Skeletal muscle tissue (tissue), 4 donors: ENCODE data around the gene RNU7-1. TPM values are rescaled to one million over a fixed set of nuclear protein-coding genes. Genes with fewer than 3 reads are reported as not detected.

ENCODE experiments used
- H3K27ac ChIP-seq: one replicate; pipeline ENCODE4 v1.7.0; 2013; ENCODE audit warnings: mild to moderate bottlenecking, low read depth, low read length, inconsistent platforms
- H3K27me3 ChIP-seq, 3 donors: one replicate each; pipeline ENCODE4 v1.7.0; 2013; ENCODE audit warnings: low read length in 3 of 3; ENCODE audit not compliant: control insufficient read depth in 3 of 3, insufficient read depth in 3 of 3
- H3K36me3 ChIP-seq, 3 donors: one replicate each; pipeline ENCODE4 v1.7.0; 2013; ENCODE audit warnings: low read length in 3 of 3; ENCODE audit not compliant: control insufficient read depth in 3 of 3, insufficient read depth in 3 of 3
- H3K4me1 ChIP-seq, 3 donors: one replicate each; pipeline ENCODE4 v1.7.0; 2013; ENCODE audit warnings: low read length in 3 of 3, mild to moderate bottlenecking in 3 of 3; ENCODE audit not compliant: control insufficient read depth in 3 of 3, insufficient read depth in 3 of 3
- H3K4me3 ChIP-seq, 3 donors: one replicate each; pipeline ENCODE4 v1.7.0; 2013; ENCODE audit warnings: low read length in 3 of 3
- H3K9ac ChIP-seq, 3 donors: one replicate each; pipeline ENCODE4 v1.7.0; 2013; ENCODE audit warnings: low read length in 3 of 3, mild to moderate bottlenecking in 3 of 3, moderate library complexity in 2 of 3, low read depth in 1 of 3
- H3K9me3 ChIP-seq, 3 donors: one replicate each; pipeline ENCODE4 v1.7.0; 2013; ENCODE audit warnings: low read length in 3 of 3; ENCODE audit not compliant: control insufficient read depth in 3 of 3
- total RNA-seq: library from RNA; depleted of rRNA; stranded (reverse); fragments of >200 nt; gene quantifications from one replicate; pipeline ENCODE4 v1.2.3, GENCODE V29; 2014
- donor health status: Osteomylitis.

Gene RNU7-1
- total RNA-seq, 1 donor from 2014 or later: not detected

DNA sequence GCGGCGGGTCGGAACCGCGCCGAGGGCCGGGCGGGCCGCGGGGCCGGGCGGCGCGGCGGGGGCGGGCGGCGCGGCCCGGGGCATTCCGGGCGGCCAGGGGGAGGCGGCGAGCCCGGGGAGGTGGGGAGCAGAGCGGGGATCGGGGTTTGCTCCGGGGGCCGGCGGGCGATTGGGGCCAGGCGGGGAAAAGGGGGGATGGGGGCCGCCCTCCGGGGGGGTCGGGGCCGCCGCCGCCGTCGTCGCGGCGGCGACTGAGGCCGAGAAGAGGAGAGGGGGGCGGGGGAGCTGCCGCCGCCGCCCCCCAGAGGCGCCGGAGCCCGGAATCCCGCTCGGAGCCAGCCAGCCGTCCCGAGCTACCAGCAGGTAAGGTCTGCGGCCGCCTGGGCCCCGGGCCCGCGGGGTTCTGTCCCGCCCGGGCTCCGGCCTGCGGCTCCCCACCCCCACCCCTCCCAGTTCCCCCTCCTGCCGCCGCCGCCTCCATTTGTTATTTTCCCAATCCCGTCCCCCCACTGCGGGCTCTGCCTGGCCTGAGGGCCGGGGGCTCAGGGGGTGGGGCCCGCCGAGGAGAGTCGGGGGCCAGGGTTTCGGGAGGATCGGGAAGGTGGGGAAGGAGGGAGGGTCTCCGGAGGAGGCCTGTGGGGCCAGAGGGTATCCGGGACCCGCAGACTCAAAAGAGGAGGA lies 15.5 kb upstream of the RNU7-1 start:
- Histone ChIP-seq H3K36me3 (no peaks in the 10 kb centered on the region), H3K27ac (peak overlapping the region; percentile 89), H3K9me3 (no peaks in the 10 kb centered on the region), H3K4me3 (peak overlapping the region; percentile 75 to 79 (median 78)), H3K4me1 (peaks cover 49 to 56% (median 54%) of the 10 kb centered on the region in 3 donors), H3K27me3 (no peaks in the 10 kb centered on the region), H3K9ac (peak overlapping the region; percentile 81 to 88 (median 86))

GRCh38 chr12:6928703-6929407 lies 14.8 kb upstream of the RNU7-1 start:
- Histone ChIP-seq H3K9ac (peak overlapping the region; percentile 81 to 88 (median 86)), H3K9me3 (no peaks in the 10 kb centered on the region), H3K4me3 (peak overlapping the region; percentile 75 to 79 (median 78)), H3K27me3 (no peaks in the 10 kb centered on the region), H3K4me1 (peaks cover 51 to 63% (median 60%) of the 10 kb centered on the region in 3 donors), H3K27ac (peak overlapping the region; percentile 89), H3K36me3 (peaks cover 0 to 4% (median 3%) of the 10 kb centered on the region in 3 donors)

DNA sequence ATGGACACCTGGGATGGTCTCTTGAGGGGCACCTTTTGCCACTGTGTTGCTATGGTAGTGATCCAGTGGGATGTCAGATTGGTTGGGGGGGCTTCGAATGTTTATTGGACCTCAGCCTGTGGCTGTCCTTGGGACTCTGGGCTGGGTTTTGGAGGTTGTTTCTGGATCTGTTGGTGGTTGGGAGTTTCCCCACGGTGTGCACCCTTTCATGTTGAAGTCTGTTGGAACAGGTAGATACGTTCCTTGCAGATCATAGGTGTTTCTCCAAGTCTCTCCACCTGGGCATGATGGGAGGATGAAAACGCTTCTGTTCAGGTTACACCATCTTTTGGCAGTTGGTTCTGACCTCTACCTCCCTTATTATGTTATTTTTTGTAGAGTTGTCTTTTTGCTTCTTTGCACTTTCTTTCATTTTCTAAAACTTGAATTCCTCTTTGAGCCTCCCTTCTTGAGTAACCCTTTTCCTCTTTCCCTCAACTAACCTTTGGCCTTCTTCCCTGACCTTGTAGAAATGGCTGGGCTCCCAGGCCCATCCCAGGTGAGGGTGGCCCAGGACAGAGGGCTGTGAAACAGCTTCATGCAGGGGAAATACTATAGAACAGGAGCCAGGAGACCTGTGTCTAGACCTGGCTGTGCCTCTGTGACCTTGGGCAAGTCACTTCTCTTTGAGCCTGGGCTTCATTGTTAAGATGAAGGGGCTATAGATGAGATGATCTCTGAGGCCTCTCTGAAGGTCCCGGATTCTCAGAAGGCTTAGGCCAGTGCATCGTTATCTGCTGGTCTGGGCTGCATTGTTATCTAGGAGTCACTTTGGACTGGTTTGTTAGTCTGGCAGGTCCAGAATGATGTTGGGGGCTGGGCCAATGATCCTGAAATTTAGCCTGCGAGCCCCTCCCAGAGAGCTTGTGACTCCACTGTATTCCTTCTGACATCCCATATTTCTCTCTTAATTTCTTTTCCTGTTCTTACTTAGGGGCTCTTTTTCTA lies 13.9 kb upstream of the RNU7-1 start:
- H3K27ac ChIP-seq: peak overlapping the region; percentile 89
- no peaks in the 10 kb centered on the region for H3K9me3 ChIP-seq
- peak overlapping the region; percentile 75 to 79 (median 78) for H3K4me3 ChIP-seq
- H3K27me3 ChIP-seq: no peaks in the 10 kb centered on the region
- H3K36me3 ChIP-seq: peaks cover 0 to 11% (median 10%) of the 10 kb centered on the region in 3 donors
- H3K4me1 ChIP-seq: peaks cover 50 to 63% (median 60%) of the 10 kb centered on the region in 3 donors
- peak overlapping the region; percentile 81 to 88 (median 86) for H3K9ac ChIP-seq

- Histone ChIP-seq H3K27me3 (no peaks in the 10 kb centered on the region), H3K4me3 (no peak overlapping the region), H3K9ac (peak overlapping the region in 1 of 3 donors; percentile 1), H3K27ac (no peak overlapping the region), H3K4me1 (peaks cover 35 to 56% (median 47%) of the 10 kb centered on the region in 3 donors), H3K36me3 (peaks cover 6 to 15% (median 14%) of the 10 kb centered on the region in 3 donors), H3K9me3 (no peaks in the 10 kb centered on the region)
Observed at GRCh38 chr12:6932766-6933165, 10.8 kb upstream of the RNU7-1 start.

DNA sequence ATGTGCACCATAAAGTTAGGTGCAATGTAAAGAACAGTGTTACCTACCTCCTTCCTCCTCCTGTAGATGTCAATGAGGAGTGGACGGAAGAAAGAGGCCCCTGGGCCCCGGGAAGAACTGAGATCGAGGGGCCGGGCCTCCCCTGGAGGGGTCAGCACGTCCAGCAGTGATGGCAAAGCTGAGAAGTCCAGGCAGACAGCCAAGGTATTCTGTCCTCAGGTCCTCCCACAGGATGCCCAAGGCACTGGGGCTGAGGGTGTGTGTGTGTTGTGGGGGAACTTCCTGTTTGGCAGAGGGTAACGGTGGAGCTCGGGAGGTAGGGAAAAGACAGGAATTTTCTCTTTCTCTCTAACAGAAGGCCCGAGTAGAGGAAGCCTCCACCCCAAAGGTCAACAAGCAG lies 9.5 kb upstream of the RNU7-1 start:
- H3K36me3 ChIP-seq: peaks cover 8 to 19% (median 14%) of the 10 kb centered on the region in 3 donors
- H3K27me3 ChIP-seq: no peaks in the 10 kb centered on the region
- peaks cover 38 to 61% (median 51%) of the 10 kb centered on the region in 3 donors for H3K4me1 ChIP-seq
- H3K27ac ChIP-seq: peak overlapping the region; percentile 69
- H3K9ac ChIP-seq: no peak overlapping the region
- no peaks in the 10 kb centered on the region for H3K9me3 ChIP-seq
- no peak overlapping the region for H3K4me3 ChIP-seq

GRCh38 chr12:6935371-6936193 lies 8.0 kb upstream of the RNU7-1 start:
- no peak overlapping the region for H3K9ac ChIP-seq
- H3K9me3 ChIP-seq: no peaks in the 10 kb centered on the region
- H3K4me3 ChIP-seq: no peak overlapping the region
- H3K4me1 ChIP-seq: peaks cover 26 to 52% (median 39%) of the 10 kb centered on the region in 3 donors
- H3K36me3 ChIP-seq: peaks cover 9 to 23% (median 14%) of the 10 kb centered on the region in 3 donors
- H3K27me3 ChIP-seq: no peaks in the 10 kb centered on the region
- peak overlapping the region; percentile 69 for H3K27ac ChIP-seq

DNA sequence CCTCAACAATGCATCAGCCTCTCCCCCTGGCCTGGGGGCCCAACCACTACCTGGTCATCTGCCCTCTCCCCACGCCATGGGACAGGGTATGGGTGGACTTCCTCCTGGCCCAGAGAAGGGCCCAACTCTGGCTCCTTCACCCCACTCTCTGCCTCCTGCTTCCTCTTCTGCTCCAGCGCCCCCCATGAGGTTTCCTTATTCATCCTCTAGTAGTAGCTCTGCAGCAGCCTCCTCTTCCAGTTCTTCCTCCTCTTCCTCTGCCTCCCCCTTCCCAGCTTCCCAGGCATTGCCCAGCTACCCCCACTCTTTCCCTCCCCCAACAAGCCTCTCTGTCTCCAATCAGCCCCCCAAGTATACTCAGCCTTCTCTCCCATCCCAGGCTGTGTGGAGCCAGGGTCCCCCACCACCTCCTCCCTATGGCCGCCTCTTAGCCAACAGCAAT lies 7.4 kb upstream of the RNU7-1 start:
- no peak overlapping the region for H3K4me3 ChIP-seq
- peak overlapping the region; percentile 92 for H3K27ac ChIP-seq

DNA sequence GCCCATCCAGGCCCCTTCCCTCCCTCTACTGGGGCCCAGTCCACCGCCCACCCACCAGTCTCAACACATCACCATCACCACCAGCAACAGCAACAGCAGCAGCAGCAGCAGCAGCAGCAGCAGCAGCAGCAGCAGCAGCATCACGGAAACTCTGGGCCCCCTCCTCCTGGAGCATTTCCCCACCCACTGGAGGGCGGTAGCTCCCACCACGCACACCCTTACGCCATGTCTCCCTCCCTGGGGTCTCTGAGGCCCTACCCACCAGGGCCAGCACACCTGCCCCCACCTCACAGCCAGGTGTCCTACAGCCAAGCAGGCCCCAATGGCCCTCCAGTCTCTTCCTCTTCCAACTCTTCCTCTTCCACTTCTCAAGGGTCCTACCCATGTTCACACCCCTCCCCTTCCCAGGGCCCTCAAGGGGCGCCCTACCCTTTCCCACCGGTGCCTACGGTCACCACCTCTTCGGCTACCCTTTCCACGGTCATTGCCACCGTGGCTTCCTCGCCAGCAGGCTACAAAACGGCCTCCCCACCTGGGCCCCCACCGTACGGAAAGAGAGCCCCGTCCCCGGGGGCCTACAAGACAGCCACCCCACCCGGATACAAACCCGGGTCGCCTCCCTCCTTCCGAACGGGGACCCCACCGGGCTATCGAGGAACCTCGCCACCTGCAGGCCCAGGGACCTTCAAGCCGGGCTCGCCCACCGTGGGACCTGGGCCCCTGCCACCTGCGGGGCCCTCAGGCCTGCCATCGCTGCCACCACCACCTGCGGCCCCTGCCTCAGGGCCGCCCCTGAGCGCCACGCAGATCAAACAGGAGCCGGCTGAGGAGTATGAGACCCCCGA lies 6.8 kb upstream of the RNU7-1 start:
- H3K4me3 ChIP-seq: peak overlapping the region; percentile 48 to 91 (median 87)
- no peaks in the 10 kb centered on the region for H3K9me3 ChIP-seq
- no peaks in the 10 kb centered on the region for H3K27me3 ChIP-seq
- H3K36me3 ChIP-seq: peaks cover 14 to 32% (median 16%) of the 10 kb centered on the region in 3 donors
- H3K4me1 ChIP-seq: peaks cover 26 to 57% (median 39%) of the 10 kb centered on the region in 3 donors
- H3K27ac ChIP-seq: peak overlapping the region; percentile 92
- H3K9ac ChIP-seq: peak overlapping the region; percentile 51 to 98 (median 93)

More for the DNA sequence above, 7.4 kb upstream of the RNU7-1 start:
- Histone ChIP-seq H3K36me3 (peaks cover 11 to 29% (median 14%) of the 10 kb centered on the region in 3 donors), H3K9me3 (no peaks in the 10 kb centered on the region), H3K9ac (no peak overlapping the region), H3K4me1 (peaks cover 26 to 52% (median 39%) of the 10 kb centered on the region in 3 donors), H3K27me3 (no peaks in the 10 kb centered on the region)
